Sciatic nerve (tissue), 2 donors: ENCODE results near the gene PAIP2. TPM values are rescaled to one million over a fixed set of nuclear protein-coding genes. Genes with fewer than 3 reads are reported as not detected.
A peak's percentile ranks its signal among the peaks of the same experiment; 100 is the strongest.

Experiments
- ATAC-seq: fragments of 200-7000 bp; cut with Tn5 transposase; one replicate; pipeline ENCODE4 v1.9.1; 2020; ENCODE audit warnings: mild to moderate bottlenecking, moderate library complexity
- DNase-seq: peaks from one replicate; pipeline ENCODE4 v3.0.0-alpha.2; 2020; ENCODE audit warnings: low spot score
- intact Hi-C: fragments of 100-400 bp; cut with DNase I; formaldehyde crosslinking; loops from one replicate; pipeline ENCODE4 v1.14.2; 2022
- total RNA-seq: library from RNA; stranded (reverse); fragmentation: NEBNext Ultra II Directional; extraction: Animal tissue kit (Norgen Biotek cat#: 25700); gene quantifications from one replicate; pipeline ENCODE4 v1.2.1, GENCODE V29; 2021
- donor health status: DM: no; HTN: no; CAD: no.
- donor health status: DM: no; HTN: no; CAD: no.

Gene PAIP2
- total RNA-seq = 92.2 TPM

- DNase-seq (peak; percentile 99), ATAC-seq (peak; percentile 98)
- intact Hi-C loops = loop anchor here (5.0 kb wide), 1 partner anchor 50 kb away; the partner anchor contains the start of gene MATR3
Measured at GRCh38 chr5:139341689-139342422, at the start of gene PAIP2. TSS of gene PAIP2 (plus strand) at chr5:139341854. CDS start at chr5:139363785, 21,931 bp downstream.

GRCh38 chr5:139293202-139293506 lies 48.5 kb upstream of the PAIP2 start:
- DNase-seq (no peak), ATAC-seq (no peak)
- intact Hi-C loops = loop anchor here (5.0 kb wide), 1 partner anchor 49 kb away; the partner anchor contains the start of gene PAIP2

GRCh38 chr5:139293507-139294373 lies 47.9 kb upstream of the PAIP2 start, which contains the start of gene MATR3:
TSS of gene MATR3 (plus strand) at chr5:139293740. CDS start at chr5:139307416, 13,676 bp downstream.
- ATAC-seq (peak; percentile 98), DNase-seq (peak; percentile 98)
- intact Hi-C loops = loop anchor here (5.0 kb wide), 1 partner anchor 49 kb away; the partner anchor contains the start of gene PAIP2

- intact Hi-C loops = loop anchor here (5.0 kb wide), 1 partner anchor 48 kb away; the partner anchor contains the start of gene PAIP2
- peak; percentile 90 for DNase-seq
- peak; percentile 70 for ATAC-seq
Measured at GRCh38 chr5:139294374-139295165, 47.1 kb upstream of the PAIP2 start.

GRCh38 chr5:139295346-139296057 lies 46.2 kb upstream of the PAIP2 start:
- ATAC-seq (no peak), DNase-seq (no peak)
- intact Hi-C loops = no loop called here

GRCh38 chr5:139296198-139296597 lies 45.5 kb upstream of the PAIP2 start:
- intact Hi-C loops = no loop called here
- DNase-seq (no peak), ATAC-seq (no peak)

- ATAC-seq = no peak
- DNase-seq = no peak
- intact Hi-C loops = no loop called here
Measured at GRCh38 chr5:139296862-139297326, 44.8 kb upstream of the PAIP2 start.

GRCh38 chr5:139297439-139298133 lies 44.1 kb upstream of the PAIP2 start:
- no peak for DNase-seq
- no peak for ATAC-seq
- intact Hi-C loops = no loop called here

- ATAC-seq (no peak), DNase-seq (no peak)
- intact Hi-C loops = no loop called here
Measured at GRCh38 chr5:139298242-139298641, 43.4 kb upstream of the PAIP2 start.

GRCh38 chr5:139299486-139299885 lies 42.2 kb upstream of the PAIP2 start:
- intact Hi-C loops = no loop called here
- ATAC-seq (no peak), DNase-seq (no peak)

- ATAC-seq (no peak), DNase-seq (no peak)
- intact Hi-C loops = no loop called here
Measured at GRCh38 chr5:139301808-139302499, 39.7 kb upstream of the PAIP2 start.

- DNase-seq (no peak), ATAC-seq (no peak)
- intact Hi-C loops = no loop called here
Measured at GRCh38 chr5:139304391-139305324, 37.0 kb upstream of the PAIP2 start.

- DNase-seq (no peak), ATAC-seq (no peak)
- intact Hi-C loops = no loop called here
Measured at GRCh38 chr5:139306197-139306596, 35.5 kb upstream of the PAIP2 start.

- ATAC-seq (no peak), DNase-seq (no peak)
- intact Hi-C loops = no loop called here
Measured at GRCh38 chr5:139306628-139307379, 34.9 kb upstream of the PAIP2 start.

- ATAC-seq (no peak), DNase-seq (no peak)
- intact Hi-C loops = no loop called here
Measured at GRCh38 chr5:139308797-139309196, 32.9 kb upstream of the PAIP2 start.
